ENCODE results near the gene CD72.
"Not testable (repeated sequence)": the region's sequence is repeated elsewhere in the genome, so short reads cannot be mapped to it uniquely, and the experiment has no call there.

The CD72 gene

DNA sequence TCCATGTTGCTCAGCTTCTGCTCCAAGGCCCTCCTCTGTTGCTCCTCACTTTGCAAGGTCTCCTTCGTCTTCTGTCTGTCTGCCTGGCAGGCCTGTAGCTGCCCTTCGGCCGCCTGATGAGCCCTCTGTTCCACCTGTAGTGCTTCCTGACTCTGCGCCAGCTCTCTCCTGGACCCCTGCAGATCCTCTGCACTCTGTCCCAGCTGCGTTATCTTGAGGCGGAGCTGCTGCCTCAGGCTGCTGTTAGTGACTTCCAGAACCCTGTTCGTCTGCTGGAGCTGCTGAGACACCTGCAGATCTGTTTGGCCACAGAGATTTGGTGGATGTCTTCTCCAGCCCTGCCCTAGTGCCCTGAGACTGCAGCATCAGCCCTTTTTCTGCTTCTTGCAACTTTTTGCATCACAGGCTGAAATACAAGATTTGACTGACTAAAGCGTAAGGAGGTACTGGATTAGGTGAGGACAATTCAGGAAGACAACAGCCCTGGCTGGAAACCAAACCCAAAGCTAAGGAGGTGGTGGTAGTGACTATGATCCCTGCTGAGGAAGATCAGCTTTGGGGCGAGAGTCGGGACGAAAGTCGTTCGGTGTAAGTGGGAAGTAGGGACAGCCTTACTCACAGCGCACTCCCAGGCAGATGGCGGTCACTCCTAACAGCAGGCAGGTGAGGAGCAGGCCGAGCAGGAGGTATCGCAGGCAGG is 2.1 kb downstream of the CD72 start:
- DNase-seq, result no peak

DNA sequence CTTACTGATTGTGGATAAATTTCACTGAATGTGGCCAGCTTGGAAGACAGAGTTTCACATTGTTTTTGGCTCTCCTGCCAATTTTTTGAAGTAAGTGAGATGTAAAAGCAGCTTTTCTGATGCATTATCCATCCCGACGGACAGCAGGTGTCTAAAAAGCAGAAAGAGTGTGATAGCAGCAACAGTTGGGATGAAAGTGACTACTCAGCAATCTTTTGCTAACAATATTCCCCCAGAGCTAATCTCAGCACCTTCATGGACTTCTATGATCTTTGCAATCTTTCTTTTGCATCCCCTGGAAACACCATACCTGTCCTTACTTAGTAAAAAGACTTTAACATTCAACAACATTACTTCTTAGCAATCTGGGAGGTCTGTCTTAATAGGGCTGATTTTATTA is 5.4 kb downstream of the CD72 start:
- DNase-seq, result no peak

- not testable (repeated sequence) for DNase-seq
These were observed 6.1 kb downstream of the CD72 start for GRCh38 chr9:35612066-35612465.

DNA sequence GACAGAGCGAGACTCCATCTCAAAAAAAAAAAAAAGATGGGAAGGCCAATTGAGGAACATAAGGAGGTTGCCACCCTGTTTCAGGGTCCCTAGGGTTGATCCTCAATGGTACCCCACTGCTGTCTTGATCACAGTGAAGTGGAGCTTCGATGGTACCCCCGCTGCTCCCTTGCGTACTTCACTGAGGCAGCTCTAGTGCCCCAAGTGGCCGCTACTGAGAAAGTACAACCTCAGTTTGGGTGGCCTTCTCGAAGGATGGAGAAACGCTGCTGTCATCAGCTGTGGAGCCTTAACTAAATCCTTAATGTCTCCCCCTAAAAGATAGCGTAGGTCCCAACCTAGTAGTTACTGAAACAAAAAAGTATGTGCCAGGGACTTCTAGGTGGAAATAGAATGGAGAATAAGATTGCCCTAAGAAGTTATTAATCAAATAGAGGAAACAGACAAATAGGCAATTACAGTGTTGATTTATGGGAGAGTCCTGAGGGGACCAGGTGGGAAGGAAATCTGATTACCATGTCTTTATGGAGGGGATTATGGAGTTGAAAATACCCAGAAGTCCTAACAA is 6.9 kb downstream of the CD72 start:
- peak; percentile 48 for DNase-seq

DNA sequence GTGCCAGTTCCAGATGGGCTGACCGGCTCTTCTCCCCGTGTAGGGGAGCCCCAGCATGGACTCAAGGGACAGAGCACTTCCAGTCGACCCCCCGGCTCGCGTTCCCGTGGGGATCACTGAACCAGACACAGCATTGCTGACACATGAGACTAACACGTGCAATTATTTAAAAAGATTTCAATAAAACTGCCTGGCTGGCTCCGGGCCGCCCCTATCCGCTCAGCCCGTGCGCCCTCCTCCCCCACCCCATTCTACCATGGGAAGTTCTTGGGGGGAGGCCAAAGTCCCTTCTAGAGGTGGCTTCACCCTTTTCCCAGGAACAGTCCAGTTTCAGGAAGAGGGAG is 8.4 kb downstream of the CD72 start:
- no peak for DNase-seq

DNA sequence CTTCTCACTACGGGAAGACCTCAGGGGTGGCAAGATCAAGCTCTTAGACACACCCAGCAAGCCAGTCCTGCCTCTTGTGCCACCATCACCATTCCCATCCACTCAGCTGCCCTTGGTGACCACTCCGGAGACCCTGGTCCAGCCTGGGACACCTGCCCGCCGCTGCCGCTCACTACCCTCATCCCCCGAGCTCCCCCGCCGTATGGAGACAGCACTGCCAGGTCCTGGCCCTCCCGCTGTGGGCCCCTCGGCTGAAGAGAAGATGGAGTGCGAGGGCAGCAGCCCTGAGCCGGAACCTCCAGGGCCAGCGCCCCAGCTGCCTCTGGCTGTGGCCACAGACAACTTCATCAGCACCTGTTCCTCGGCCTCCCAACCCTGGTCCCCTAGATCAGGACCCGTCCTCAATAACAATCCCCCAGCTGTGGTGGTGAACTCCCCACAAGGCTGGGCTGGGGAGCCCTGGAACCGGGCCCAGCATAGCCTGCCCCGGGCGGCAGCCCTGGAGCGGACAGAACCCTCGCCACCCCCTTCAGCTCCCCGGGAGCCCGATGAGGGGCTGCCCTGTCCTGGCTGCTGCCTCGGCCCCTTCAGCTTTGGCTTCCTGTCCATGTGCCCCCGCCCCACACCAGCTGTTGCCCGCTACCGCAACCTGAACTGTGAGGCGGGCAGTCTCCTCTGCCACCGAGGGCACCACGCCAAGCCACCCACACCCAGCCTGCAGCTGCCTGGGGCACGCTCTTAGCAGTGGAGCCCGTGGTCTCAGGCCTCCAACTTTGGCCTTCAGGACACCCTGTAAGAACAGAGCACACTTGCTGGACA is 9.0 kb downstream of the CD72 start:
- DNase-seq, result no peak

- no peak for DNase-seq
These were observed 10.0 kb downstream of the CD72 start for GRCh38 chr9:35608221-35608620.

DNA sequence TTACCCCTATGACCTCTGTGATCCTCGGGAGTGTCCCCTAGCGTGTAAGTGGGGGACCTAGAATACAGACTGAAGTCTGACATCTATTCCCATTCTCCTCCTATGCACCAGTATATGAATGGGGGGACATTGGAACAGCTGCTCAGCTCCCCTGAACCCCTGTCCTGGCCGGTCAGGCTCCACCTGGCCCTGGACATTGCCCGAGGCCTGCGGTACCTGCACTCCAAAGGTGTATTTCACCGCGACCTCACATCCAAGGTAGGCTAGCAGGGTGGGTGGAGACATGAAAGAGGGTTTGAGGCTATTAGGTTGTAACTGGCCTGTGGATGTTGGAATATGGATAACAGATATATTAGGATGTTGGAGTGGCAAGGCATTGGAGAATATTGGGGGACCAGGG is 11.5 kb downstream of the CD72 start:
- no peak for DNase-seq

DNA sequence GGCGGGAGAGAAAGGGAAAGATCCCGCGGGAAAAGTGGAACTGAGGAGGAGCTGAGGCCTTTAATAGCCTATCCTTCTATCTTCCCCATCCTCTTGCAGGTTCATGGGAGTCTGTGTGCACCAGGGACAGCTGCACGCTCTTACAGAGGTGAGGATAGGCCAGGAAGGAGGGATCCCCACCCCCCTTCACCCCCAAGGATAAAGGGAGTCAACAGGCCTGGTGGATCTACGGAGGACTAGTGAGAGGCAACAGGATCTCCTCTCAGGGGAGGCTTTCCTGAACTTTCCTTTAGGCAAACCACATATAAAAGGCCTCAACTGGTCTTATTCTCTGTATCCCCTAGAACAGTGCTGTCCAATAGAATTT is 12.1 kb downstream of the CD72 start:
- no peak for DNase-seq

GRCh38 chr9:35605351-35606137 is 12.7 kb downstream of the CD72 start:
- no peak for DNase-seq

GRCh38 chr9:35604578-35605350 is 13.4 kb downstream of the CD72 start, which contains the start of gene TESK1:
Gene TESK1 (plus strand): TSS chr9:35605262. CDS start chr9:35605620, 358 bp downstream.
- peak; percentile 58 for DNase-seq

DNA sequence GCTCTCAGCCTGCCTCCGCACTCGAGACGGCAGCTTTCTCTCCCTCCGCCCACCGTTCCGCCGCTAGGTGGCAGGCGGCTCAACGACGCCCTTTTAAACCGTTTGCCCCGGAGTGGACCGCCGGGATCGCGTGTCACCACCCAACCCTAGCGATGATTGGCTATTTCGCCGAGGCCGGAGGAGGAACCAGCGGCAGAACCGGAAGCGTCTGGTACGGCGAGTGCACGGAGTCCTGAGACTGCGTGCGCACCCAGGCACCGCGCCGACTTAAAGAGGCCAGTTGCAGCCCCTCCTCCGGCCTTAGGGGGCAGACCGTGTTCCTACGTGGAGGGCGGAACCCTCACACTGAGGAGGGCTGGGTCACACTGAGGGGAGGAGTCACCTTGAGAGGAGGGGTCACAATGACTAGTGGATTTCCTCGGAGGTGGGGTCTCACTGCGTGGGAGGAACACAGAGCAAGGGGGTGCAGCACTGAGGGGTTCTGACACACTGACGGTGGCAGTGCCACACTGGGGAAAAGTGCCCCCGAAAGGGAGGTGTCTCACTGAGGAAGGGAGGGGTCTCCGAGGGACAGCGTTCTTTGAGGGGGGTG is 14.1 kb downstream of the CD72 start:
- peak; percentile 99 for DNase-seq

- DNase-seq, result peak; percentile 61
These were observed 14.7 kb downstream of the CD72 start for GRCh38 chr9:35603506-35603985.

DNA sequence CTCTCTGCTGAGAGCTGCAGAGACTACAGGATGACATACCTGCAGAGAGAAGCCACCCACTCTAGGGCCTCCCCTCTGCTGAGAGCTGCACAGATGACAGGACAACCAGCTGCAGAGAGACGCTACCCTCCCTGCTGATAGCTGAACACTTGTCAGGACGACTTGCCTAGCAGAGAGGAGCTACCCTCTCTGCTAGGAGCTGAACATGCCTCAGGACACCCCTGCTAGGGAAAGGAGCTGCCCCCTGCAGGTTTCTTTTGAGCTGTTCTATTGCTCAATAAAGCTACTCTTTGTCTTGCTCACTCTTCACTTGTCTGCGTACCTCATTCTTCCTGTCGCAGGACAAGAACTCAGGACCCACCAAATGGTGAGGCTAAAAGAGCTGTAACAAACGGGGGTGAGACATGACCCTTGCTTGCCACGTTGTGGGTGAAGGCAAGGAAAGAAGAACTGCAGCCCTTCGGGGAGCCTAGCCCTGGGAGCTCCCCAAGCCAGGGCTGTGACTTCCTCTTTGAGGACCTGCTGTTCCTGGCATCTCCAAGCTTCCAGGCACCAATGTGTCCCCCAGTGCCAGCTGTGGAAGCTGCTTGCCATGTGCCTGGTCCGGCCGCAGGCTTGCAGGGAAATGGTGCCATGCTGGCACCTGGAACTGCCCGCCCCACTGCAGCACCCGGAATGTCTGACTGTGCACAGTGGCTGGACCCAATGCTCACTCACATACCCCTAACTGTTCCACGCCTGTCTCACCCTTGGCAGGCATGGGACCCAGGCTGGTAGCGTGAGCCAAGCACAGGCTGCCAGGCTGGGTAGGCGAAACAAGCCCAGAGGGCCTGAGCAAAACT is 18.2 kb downstream of the CD72 start:
- no peak for DNase-seq

DNA sequence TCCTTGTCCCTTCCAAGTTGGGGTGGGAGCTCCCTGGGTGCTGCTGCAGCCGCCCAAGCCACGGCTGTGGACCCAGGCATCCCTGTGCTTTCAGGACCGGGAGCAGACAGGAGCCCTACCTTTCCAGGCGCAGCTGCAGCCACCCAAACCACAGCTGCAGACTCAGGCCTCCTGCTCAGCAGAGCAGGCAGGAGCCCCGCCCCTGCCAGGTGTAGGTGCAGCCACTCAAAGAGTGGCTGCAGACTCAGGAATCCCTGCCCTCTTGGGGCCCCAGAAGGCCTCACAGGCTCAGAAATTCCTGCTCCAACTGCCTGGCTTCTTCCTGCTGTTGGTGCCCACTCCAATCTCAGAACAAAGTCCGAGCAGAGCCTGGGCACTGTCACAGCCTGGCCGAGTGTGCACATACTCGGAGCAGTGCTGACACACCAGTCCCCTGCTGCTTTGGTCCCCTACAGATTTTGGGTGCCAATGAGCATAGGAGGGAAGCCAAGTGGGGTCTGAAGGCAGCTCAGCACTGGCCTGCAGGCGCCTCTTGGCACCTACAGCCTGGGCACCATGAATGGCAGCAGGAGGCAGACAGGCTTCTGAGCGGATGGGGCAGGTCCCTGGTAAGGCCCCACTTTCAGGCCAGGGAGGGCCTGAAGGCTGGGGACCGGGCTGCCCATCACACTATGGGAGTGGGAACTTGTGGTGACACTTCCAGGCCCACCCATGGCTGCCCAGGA is 19.2 kb downstream of the CD72 start:
- DNase-seq, result no peak

GRCh38 chr9:35596907-35597306 is 21.3 kb downstream of the CD72 start:
- not testable (repeated sequence) for DNase-seq

GRCh38 chr9:35594471-35594870 is 23.7 kb downstream of the CD72 start:
- DNase-seq, result no peak

DNA sequence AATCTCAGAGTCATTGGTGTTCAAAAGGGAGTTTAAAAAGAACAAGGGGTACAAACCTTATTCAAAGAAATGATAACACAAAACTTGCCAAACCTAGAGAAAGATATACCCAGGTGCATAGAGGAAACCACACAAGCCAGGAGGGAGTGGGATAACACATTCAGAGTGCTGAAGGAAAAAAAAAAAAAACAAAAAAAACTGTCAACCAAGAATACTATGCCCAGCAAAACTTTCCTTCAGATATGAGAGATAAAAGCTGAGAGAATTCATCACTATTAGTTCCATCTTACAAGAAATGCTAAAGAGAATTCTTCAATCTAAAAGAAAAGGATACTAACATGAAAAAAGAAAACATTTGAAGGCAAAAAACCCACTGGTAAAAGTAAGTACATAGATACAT is 24.6 kb downstream of the CD72 start:
- DNase-seq, result no peak

DNA sequence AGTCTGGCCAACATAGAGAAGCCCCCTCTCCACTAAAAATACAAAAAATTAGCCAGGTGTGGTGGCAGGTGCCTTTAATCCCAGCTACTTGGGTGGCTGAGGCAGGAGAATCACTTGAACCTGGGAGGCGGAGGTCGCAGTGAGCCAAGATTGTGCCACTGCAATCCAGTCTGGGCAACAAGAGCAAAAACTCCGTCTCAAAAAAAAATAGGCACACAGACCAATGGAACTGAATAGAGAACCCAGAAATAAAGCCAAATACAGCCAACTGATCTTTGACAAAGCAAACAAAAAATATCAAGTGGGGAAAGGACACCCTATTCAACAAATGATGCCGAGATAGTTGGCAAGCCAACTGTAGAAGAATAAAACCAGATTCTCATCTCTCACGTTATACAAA is 29.7 kb downstream of the CD72 start:
- DNase-seq, result not testable (repeated sequence)

DNA sequence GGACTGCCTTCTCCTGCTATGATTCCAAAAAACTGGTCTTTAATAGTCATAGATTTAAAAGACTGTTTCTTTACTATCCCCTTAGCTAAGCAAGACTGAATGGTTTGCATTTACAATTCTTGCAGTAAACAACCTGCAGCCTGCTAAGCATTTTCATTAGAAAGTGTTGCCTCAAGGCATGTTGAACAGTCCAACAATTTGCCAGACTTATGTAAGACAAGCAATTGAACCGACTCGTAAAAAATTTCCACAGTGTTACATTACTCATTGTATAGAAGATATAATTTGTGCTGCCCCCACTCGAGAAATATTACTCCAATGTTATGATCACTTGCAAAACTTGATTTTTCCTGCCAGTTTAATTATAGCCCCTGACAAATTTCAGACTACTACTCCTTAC is 33.5 kb downstream of the CD72 start:
- DNase-seq, result not testable (repeated sequence)

Data from fibroblast of skin of back (primary cell).